B cell (primary cell): ENCODE measurements around the gene METTL21A. TPM values are rescaled to one million over a fixed set of nuclear protein-coding genes. Genes with fewer than 3 reads are reported as not detected.

Experiments used
- ATAC-seq: fragments of 200-7000 bp; cut with Tn5 transposase; one replicate; pipeline ENCODE4 v1.10.0; 2021; ENCODE audit warnings: low read depth, mild to moderate bottlenecking, moderate number of reproducible peaks, moderate library complexity
- CTCF ChIA-PET: fragments of 350-600 bp; sonication (Branson Sonifier 250); formaldehyde crosslinking; loops from one replicate; lab custom pipeline; 2021; ENCODE audit warnings: antibody characterized with exemption, inconsistent platforms; lab: Charles Lee
- POLR2A ChIA-PET: fragments of 350-600 bp; sonication (Branson Sonifier 250); formaldehyde crosslinking; loops from one replicate; lab custom pipeline; 2021; ENCODE audit warnings: antibody characterized with exemption; lab: Charles Lee
- DNase-seq: peaks from one replicate; pipeline ENCODE4 v3.0.0; 2013
- H2AFZ ChIP-seq: 2 replicates; pipeline ENCODE4 v1.6.1; 2012; ENCODE audit warnings: mild to moderate bottlenecking, low read depth, low read length; ENCODE audit not compliant: insufficient read depth, poor library complexity, severe bottlenecking
- H3K27ac ChIP-seq, 2 donors: 1 replicate in 1 of 2; 2 replicates in 1 of 2; pipeline ENCODE4 v1.5.1; 2012 to 2013; ENCODE audit warnings: low read length in 2 of 2, mild to moderate bottlenecking in 2 of 2, moderate library complexity in 1 of 2
- H3K27me3 ChIP-seq, 4 experiments: fragments of 200-600 bp in 1 of 4; sonication (generic) in 1 of 4; replicated peaks in 1 of 4; 1 replicate in 2 of 4; 2 replicates in 2 of 4; pipeline versions ENCODE4 v1.6.1 to v1.7.0; 2013 to 2016; ENCODE audit warnings: low read length in 3 of 4, mild to moderate bottlenecking in 2 of 4, mixed read lengths in 1 of 4, moderate library complexity in 1 of 4; ENCODE audit not compliant: insufficient read depth in 4 of 4, control insufficient read depth in 3 of 4; ENCODE audit errors: control extremely low read depth in 1 of 4
- H3K36me3 ChIP-seq, 2 experiments: replicated peaks in 1 of 2; 1 replicate in 1 of 2; 2 replicates in 1 of 2; pipeline versions ENCODE4 v1.6.1 to v1.7.1; 2013; ENCODE audit warnings: low read length in 1 of 2; ENCODE audit not compliant: insufficient read depth in 2 of 2, control insufficient read depth in 1 of 2; ENCODE audit errors: control extremely low read depth in 1 of 2, extremely low read depth in 1 of 2
- H3K4me1 ChIP-seq, 2 donors: fragments of 200-600 bp in 1 of 2; sonication (generic) in 1 of 2; 1 replicate in 1 of 2; 2 replicates in 1 of 2; pipeline versions ENCODE4 v1.5.1 to v1.6.1; 2013 to 2017; ENCODE audit warnings: low read length in 2 of 2; ENCODE audit not compliant: control insufficient read depth in 2 of 2, insufficient read depth in 2 of 2
- H3K4me2 ChIP-seq: replicated peaks from 2 replicates; pipeline ENCODE3; 2012; ENCODE audit warnings: mild to moderate bottlenecking, low read depth, low read length; ENCODE audit not compliant: poor library complexity, severe bottlenecking
- H3K4me3 ChIP-seq, 5 experiments: fragments of 200-600 bp in 1 of 5; sonication (generic) in 1 of 5; 1 replicate in 3 of 5; 2 replicates in 2 of 5; pipeline versions ENCODE4 v1.5.1 to v1.7.0; 2011 to 2016; ENCODE audit warnings: low read length in 4 of 5, mild to moderate bottlenecking in 4 of 5, low read depth in 2 of 5, control low read depth in 1 of 5, moderate library complexity in 1 of 5; ENCODE audit not compliant: insufficient read depth in 1 of 5; ENCODE audit errors: control extremely low read depth in 1 of 5, extremely low read depth in 1 of 5
- H3K79me2 ChIP-seq: fragments of 200-600 bp; sonication (generic); one replicate; pipeline ENCODE4 v1.6.0; 2016; ENCODE audit warnings: low read length; ENCODE audit not compliant: control insufficient read depth, insufficient read depth
- H3K9ac ChIP-seq: fragments of 200-600 bp; sonication (generic); 2 replicates; pipeline ENCODE4 v1.6.1; 2017; ENCODE audit warnings: mild to moderate bottlenecking, low read length, moderate library complexity
- H3K9me3 ChIP-seq, 3 donors: one replicate each; pipeline versions ENCODE4 v1.6.1 to v1.7.1; 2013; ENCODE audit warnings: low read length in 2 of 3; ENCODE audit not compliant: control insufficient read depth in 2 of 3, insufficient read depth in 1 of 3; ENCODE audit errors: control extremely low read depth in 1 of 3
- H4K20me1 ChIP-seq: 2 replicates; pipeline ENCODE4 v1.6.0; 2012; ENCODE audit warnings: mild to moderate bottlenecking, low read length; ENCODE audit not compliant: insufficient read depth, control insufficient read depth, poor library complexity, severe bottlenecking
- H3K27ac Mint-ChIP-seq: one replicate; pipeline ENCODE4 v1.8.0; 2021; ENCODE audit warnings: mixed read lengths
- H3K27me3 Mint-ChIP-seq: one replicate; pipeline ENCODE4 v1.8.0; 2021; ENCODE audit warnings: mixed read lengths
- H3K4me1 Mint-ChIP-seq: one replicate; pipeline ENCODE4 v1.8.0; 2021; ENCODE audit warnings: mixed read lengths
- H3K4me3 Mint-ChIP-seq: one replicate; pipeline ENCODE4 v1.8.0; 2021; ENCODE audit warnings: mixed read lengths
- H3K9me3 Mint-ChIP-seq: one replicate; pipeline ENCODE4 v1.8.0; 2022; ENCODE audit warnings: mixed read lengths; ENCODE audit not compliant: insufficient read depth
- EZH2 ChIP-seq: IDR thresholded peaks from 2 replicates; pipeline ENCODE4 v1.6.1; 2012; ENCODE audit warnings: borderline replicate concordance, low read depth, mild to moderate bottlenecking, moderate library complexity, low read length; ENCODE audit not compliant: insufficient read depth, poor library complexity, severe bottlenecking
- WGBS: methylation state at CpG from one replicate; pipeline ENCODE4 v1.1.5; 2013; ENCODE audit warnings: missing lambda C conversion rate; ENCODE audit not compliant: insufficient coverage; 5-methylcytosine and 5-hydroxymethylcytosine counted together
- intact Hi-C: fragments of 100-400 bp; cut with micrococcal nuclease; formaldehyde crosslinking; loops from one replicate; pipeline ENCODE4 v1.10.0; 2022
- polyA plus RNA-seq: library from polyadenylated mRNA; depleted of rRNA; stranded (reverse); fragments of >200 nt; gene quantifications from 2 replicates; pipeline ENCODE4 v1.2.3, GENCODE V29; 2012
- total RNA-seq, 2 donors: library from RNA; stranded (reverse); fragments of 120-200 nt in 1 of 2; gene quantifications; 1 replicate in 1 of 2; 2 replicates in 1 of 2; pipeline versions ENCODE4 v1.2.3 to v1.2.4, GENCODE V29; 2013 to 2022
- TF ChIP-seq, protein P1 (sequence below): fragments of 200-600 bp; IDR thresholded peaks from one replicate; pipeline ENCODE4 v1.8.0; 2022; ENCODE audit warnings: antibody characterized with exemption, mild to moderate bottlenecking

METTL21A gene
- total and polyA plus RNA-seq, 2 donors (not counting 1 experiment from before 2014, with no cell fraction given) = 30.7 to 33.1 TPM

DNA sequence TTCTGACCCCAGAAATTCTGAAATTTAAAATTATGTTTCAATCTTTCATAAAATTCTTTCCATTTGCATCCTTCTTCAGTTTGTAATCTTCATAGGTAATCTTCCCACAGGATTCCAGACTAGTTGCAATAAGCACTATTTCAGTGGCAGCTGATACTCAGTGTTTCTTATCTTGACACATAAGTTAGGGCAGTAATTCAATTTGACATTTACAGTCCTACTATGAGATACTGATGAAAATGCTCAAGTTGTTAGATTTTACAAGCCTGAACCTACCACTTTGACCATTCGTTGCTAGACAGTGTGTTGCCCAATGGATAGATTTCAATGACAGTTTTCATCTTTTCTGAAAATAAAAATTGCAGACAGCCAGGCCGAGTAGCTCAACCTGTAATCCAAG, 10.4 kb downstream of the METTL21A start:
- H3K27ac Mint-ChIP-seq = no peak overlapping the region
- Histone ChIP-seq H3K9me3 (no peaks in the 10 kb centered on the region), H3K4me3 (no peak overlapping the region), H3K27ac (no peak overlapping the region), H3K36me3 (peaks cover 5 to 47% of the 10 kb centered on the region in 2 experiments), H3K9ac (no peak overlapping the region), H3K4me1 (peaks cover 12% of the 10 kb centered on the region in 2 donors), H2AFZ (no peak overlapping the region), H3K27me3 (no peaks in the 10 kb centered on the region), H3K4me2 (no peak overlapping the region), H3K79me2 (peaks cover 51% of the 10 kb centered on the region), H4K20me1 (peaks cover 16% of the 10 kb centered on the region)
- H3K27me3 Mint-ChIP-seq = no peaks in the 10 kb centered on the region
- 94% methylated on average over 2 of the region's 2 CpGs for WGBS
- H3K9me3 Mint-ChIP-seq = no peaks in the 10 kb centered on the region
- ATAC-seq = no peak
- no peak for DNase-seq
- CTCF ChIA-PET = interaction anchor here (0.7 kb wide), 1 partner anchor 51 kb away, joined by 3 read pairs; no protein-coding TSS in a partner anchor
- intact Hi-C loops = no loop called here
- POLR2A ChIA-PET = no interaction called here
- TF ChIP-seq, protein P1, sequence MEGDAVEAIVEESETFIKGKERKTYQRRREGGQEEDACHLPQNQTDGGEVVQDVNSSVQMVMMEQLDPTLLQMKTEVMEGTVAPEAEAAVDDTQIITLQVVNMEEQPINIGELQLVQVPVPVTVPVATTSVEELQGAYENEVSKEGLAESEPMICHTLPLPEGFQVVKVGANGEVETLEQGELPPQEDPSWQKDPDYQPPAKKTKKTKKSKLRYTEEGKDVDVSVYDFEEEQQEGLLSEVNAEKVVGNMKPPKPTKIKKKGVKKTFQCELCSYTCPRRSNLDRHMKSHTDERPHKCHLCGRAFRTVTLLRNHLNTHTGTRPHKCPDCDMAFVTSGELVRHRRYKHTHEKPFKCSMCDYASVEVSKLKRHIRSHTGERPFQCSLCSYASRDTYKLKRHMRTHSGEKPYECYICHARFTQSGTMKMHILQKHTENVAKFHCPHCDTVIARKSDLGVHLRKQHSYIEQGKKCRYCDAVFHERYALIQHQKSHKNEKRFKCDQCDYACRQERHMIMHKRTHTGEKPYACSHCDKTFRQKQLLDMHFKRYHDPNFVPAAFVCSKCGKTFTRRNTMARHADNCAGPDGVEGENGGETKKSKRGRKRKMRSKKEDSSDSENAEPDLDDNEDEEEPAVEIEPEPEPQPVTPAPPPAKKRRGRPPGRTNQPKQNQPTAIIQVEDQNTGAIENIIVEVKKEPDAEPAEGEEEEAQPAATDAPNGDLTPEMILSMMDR = no peak
- TF ChIP-seq EZH2 = no peak
- no peak overlapping the region for H3K4me3 Mint-ChIP-seq
- peaks cover 22% of the 10 kb centered on the region for H3K4me1 Mint-ChIP-seq

DNA sequence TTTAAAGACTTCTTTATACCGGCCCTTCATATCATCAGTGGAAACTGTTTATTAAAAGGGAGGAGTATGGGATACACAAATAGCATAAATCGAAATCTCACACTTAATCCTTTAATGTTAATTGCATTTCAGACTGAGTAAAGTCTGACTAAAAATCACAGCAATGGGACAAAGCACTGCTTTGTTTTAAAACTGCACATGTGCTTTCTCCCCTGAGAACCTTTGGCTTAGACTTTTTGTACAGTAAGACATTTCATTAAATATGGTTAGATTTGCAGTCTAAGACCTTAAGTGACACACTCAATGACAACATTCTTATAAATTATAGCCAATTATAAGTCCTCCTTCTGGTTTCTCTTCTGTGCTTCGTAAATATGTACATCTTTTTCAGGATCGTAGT, 12.5 kb downstream of the METTL21A start:
- no peak overlapping the region for H3K9ac ChIP-seq
- ChIA-PET CTCF (no interaction called here), POLR2A (no interaction called here)
- WGBS = 100% methylated on average over 2 of the region's 4 CpGs
- no peak overlapping the region for H3K4me3 ChIP-seq
- Mint-ChIP-seq H3K4me1 (peaks cover 8% of the 10 kb centered on the region), H3K9me3 (no peaks in the 10 kb centered on the region), H3K4me3 (no peak overlapping the region), H3K27ac (no peak overlapping the region), H3K27me3 (no peaks in the 10 kb centered on the region)
- intact Hi-C loops = no loop called here
- H3K27ac ChIP-seq = no peak overlapping the region
- H3K79me2 ChIP-seq = peaks cover 47% of the 10 kb centered on the region
- H3K27me3 ChIP-seq = no peaks in the 10 kb centered on the region
- ATAC-seq = no peak
- H3K36me3 ChIP-seq = peaks cover 5 to 31% of the 10 kb centered on the region in 2 experiments
- H3K9me3 ChIP-seq = no peaks in the 10 kb centered on the region
- no peak overlapping the region for H3K4me2 ChIP-seq
- TF ChIP-seq, protein P1 = no peak
- TF ChIP-seq EZH2 = no peak
- no peak overlapping the region for H2AFZ ChIP-seq
- DNase-seq = no peak
- H4K20me1 ChIP-seq = peaks cover 18% of the 10 kb centered on the region
- H3K4me1 ChIP-seq = no peaks in the 10 kb centered on the region
